ENCODE results near the gene PPP2R2B.

PPP2R2B gene

DNA sequence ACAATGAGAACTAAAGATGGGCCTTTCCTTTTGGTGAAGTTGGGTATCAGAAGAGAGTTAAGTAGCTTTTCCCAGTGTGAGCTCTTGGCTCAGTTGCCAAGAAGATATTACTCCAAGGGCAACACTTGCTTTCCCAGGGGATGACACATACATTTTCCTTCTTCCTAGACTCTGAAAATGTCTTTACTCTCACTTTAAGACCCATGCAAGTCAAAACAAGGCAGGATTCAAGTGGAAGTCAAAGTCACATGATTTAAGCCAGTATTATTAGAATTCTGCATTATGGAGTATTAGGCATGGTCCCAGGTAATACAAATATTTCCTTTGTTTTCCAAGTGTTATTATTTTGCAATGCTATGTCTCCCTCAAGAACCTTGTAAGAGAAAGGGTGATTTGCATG, 175.1 kb downstream of the PPP2R2B start:
- DNase-seq (ENCODE audit: low read depth in 3 of 3): no peak

DNA sequence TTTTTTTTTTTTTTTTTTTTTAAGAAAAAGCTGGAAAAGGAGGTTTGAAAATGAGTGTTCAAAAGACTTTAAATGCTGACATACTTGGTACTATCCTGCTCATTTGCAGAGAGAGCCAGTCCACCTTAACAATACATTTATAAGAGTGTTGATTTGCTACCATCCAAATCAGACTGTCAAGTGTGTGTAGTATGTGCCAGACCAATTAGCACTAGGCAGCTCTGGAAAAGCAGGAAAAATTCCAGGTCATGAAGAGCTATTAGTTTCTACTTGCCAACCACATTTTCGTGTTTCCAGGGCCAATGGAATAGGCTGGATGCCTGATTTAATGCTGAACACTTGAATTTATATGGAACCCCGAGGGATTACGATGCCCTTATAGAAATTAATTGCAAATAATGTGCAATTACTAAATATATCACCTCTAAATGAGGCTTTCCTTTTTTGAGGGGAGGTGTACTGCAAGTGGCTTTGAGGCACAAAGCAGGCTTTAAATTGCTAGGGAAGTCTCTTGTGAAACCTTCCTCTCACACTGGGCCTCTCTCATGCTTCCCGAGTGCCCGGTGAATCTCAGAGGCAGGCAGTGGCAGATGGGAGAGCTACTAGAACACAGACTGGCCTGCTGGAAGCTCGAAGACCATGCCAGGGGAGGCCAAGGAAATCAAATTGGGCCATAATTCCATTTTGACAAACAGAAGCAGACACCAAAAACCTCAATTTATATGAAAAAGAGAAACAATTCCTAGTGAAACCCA, 178.7 kb downstream of the PPP2R2B start:
- no peak for DNase-seq (ENCODE audit: low read depth in 3 of 3)

DNA sequence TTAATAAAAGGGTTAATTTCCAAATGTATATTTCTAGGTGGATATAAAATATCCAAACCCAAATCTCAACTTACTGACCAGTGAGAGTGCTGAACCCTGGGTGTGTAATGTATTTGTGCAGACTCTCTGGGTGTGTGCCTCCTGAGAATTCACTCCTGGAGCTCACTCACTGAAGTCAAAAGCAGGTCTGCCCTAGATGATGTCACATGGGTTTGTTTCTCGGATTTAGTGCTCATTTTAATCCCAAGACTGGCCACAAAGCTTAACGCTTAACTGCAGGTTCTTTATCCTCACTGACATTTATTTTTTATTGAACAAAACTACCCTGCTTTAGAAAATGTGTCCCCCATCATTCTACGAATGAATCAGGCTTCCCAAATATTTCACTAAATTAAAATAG, 179.4 kb downstream of the PPP2R2B start:
- no peak for DNase-seq (ENCODE audit: low read depth in 3 of 3)

DNA sequence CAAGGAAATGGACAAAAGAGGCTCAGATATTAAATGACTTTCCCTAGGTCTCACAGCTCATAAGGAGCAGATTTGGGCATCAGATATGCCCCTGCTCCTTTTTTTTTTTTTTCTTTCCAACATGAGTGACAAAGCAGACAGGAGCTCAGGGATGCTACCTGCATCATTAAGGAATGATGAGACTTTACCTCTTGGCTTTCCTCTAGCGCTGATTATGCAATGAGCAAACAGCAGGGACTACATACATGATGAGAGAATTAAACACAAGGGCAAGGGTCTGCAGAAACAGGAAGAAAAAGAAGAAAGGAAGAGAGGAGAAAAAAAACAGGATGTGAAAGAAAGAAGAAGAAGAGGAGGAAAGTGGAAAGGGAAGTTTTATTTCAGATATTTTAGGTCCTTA, 179.9 kb downstream of the PPP2R2B start:
- no peak for DNase-seq (ENCODE audit: low read depth in 3 of 3)

DNA sequence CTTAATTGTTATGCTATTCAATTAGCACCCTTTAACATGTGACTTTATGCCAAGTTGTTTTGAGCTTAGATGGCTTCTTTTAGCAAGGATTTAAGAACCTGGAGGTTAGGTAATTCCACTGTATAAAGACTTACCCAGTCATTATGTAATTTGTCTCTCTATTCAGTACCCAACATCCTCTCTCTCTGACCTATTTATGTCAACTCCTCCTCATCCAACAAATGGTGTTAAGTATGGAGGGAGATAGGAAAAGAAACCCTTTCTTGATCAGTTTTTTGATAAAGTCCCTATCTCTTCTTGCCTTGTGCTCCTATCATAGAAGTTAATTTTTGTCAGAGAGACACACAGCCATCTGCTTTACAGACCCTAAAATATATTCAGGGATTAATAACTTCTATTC, 181.3 kb downstream of the PPP2R2B start:
- DNase-seq (ENCODE audit: low read depth in 3 of 3): no peak

DNA sequence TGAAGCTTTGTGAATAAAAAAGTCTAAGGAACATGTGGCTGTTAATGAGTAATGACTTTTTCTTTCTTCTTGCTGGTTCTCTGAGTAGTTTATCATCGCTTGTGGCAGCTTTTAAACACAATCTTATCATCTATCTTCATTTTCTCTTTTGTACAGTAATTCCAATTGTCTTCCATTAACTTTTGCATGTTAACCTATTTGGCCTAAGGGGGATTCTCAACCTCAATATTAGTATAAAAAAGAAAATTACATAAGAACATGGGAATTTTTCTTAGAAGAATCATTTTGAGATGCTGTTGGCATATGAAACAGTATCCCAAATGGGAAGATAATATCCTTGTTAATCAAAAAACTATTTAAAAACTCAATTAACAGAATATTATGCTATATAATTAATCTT, 182.9 kb downstream of the PPP2R2B start:
- DNase-seq (ENCODE audit: low read depth in 3 of 3): no peak

DNA sequence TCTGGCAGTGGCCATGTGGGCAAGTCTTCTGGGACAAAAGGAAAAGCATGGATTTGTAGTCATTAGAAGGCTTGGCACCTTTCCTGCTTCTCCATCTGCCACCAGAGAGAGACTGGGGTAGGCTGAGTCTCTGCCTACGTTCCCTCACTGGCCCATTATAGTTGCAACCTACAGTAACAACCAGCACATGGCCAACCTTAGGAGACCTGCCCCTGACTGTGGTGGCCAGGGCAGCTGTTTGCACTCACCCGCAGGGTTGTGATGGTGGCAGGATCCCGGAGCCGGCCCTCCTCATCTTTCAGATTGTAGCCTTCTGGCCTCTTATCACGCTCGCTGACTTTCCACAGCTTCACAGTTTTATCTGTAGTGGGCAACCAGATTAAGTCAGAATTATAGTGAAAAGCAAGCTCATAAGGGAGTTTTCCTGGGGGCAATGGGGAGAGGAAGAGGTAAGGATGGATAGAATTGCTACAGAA, 187.6 kb downstream of the PPP2R2B start:
- no peak for DNase-seq (ENCODE audit: low read depth in 3 of 3)

DNA sequence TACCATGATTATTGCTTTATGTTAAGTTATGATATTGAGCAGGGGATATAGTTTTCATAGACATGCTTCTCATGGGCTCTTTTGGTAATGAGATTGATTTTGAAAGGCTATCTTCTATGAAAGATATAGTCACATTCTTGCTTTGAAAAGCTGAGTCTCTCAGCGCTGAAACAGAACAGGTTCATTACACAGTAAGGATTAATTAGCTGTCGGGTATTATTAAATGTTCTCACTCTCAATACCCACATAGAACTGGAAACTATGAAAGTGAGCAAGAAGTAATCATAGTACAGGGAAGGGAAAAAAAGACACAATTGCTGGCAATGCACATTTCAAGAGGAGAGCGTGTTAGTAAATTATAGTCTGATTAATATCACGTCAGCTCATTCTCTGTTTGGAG, 190.9 kb downstream of the PPP2R2B start:
- DNase-seq (ENCODE audit: low read depth in 3 of 3): no peak

DNA sequence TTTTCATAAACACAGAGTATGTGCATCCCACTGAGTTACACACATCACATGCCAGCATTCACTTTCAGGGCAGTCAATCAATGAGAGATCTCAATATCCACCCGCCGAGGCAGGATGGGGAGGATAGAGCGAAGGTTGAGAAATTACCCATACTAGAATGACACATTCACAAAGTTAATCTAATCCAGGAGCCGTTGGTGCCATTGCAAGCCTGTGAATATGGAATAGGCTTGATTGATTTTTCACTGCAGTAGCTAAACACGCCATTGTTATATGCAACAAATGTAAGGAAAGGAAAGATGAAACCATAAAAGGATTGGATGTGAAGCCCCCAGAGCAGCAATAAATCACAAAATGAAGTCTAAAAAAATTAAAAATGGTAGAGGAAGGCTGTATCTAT, 194.7 kb downstream of the PPP2R2B start:
- no peak for DNase-seq (ENCODE audit: low read depth in 3 of 3)

DNA sequence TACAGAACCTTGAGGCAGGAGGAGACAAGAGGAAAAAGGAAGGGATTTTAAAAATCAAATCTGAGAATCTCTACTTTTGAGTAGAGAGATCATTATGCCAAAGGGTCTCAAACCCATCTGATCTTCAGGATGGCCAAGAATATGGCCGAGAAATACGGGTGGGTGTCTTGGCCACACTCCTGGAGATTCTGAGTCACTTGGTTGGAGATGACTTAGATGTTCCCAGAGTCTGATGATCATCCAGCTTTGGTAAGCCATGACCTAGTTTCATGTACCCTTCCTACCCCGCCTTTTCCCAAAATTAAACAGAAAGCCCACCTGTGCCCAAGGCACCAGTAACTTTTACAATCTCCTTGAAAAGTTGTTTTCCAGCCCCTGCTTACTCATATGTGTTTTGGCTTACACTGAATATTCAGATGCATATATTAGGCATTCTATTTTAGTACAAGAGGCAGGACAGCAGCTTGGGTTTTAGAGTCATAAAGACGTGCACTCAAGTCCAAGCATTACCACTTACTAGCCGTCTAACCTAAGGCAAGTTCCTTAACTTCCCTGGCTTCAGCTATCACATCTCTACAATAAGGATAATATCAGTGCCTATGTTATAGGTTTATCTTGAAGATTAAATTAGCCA, 195.5 kb downstream of the PPP2R2B start:
- DNase-seq (ENCODE audit: low read depth in 3 of 3): no peak

DNA sequence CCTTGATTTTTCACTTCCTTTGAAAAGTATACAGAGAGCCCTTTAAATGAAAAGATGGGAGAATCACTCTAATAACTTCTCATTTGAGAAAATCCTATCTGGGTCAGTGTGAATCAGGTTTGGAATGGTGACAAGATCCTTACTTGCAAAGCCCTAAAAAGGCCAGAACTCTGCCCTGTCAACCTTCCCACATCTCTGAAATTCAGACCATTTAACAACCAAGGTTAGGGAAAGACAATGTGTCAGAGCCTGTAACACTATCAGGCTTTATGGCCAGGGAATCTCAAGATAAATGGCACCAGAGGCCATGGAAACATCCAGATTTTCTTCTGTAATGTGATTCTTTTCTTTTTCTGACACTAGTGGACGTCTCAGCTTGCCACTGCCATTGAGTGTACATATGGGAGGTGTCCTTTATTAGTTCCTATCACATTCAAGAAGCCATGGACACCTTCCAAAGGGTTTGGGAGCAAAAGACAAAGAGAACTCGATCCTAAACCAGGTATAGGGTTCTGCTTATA, 196.9 kb downstream of the PPP2R2B start:
- no peak for DNase-seq (ENCODE audit: low read depth in 3 of 3)

DNA sequence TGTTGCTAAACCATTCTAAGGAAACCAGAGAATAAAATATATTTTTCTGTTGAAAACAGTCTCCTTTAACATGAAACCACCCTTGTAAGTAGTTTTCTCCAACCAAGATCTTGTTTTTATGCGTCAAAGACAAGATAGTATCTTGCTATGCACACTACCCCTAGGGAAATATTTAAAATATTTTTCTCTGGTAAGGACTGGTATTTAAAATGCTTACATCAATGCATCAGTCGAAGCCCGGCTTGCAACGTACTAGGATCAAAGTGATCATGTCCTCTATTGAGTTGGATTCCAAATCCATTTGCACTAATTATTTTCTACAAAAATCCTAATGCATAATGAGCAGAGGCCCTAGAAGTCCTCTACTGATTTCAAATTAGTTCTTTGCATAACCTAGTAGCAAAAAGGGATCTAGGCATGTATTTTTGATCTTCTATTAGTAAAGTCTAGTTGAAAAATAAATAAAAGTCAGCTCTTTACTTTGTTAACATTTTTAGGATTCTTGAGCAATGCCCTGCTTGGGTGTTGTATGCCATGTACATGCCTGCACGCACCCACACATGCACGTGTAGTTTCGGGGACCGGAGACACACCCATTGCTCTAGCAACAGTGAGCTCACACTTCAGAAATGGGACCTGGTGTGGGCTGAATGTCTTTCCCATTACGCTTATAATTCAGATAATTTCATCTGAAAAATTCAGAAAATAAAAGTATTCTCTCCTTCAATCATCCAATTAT, 197.5 kb downstream of the PPP2R2B start:
- no peak for DNase-seq (ENCODE audit: low read depth in 3 of 3)

DNA sequence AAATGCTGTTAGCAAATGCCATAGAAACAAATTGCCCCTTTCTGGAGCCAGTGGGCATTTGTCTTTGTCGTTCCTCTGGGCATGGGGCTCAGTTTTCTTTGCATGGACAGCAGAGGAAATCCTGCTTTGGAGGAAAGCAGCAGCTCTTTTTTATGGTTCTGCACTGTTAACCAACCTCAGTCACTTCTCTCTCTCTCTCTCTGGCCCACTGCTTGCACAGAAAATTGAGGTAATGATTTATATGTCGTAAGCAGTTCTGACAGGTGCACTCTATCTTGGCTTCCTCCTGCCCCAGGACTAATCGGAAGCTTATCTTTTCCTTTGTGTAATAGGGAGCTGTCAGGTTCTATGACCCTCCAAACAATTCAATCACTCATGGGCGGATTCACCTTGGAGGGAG, 202.9 kb downstream of the PPP2R2B start:
- DNase-seq (ENCODE audit: low read depth in 3 of 3): no peak

DNA sequence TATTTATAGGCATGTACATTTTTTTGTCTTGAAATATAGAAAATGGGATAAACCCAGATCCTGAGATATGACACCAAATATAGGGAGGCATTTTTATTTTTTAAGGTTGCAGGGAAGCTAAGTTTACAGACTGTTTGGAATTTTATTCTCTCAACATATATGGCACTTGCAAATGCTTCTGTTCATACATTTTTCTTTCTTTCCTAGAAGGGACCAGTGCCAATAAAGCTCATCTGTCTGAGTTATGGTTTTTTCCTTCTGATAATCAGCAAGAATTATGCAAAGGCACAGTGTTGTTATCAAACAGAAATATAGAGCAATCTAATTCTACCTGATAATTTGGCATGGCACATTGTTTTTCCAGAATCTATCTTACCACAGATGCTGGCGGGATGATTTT, 205.7 kb downstream of the PPP2R2B start:
- DNase-seq (ENCODE audit: low read depth in 3 of 3): no peak

DNA sequence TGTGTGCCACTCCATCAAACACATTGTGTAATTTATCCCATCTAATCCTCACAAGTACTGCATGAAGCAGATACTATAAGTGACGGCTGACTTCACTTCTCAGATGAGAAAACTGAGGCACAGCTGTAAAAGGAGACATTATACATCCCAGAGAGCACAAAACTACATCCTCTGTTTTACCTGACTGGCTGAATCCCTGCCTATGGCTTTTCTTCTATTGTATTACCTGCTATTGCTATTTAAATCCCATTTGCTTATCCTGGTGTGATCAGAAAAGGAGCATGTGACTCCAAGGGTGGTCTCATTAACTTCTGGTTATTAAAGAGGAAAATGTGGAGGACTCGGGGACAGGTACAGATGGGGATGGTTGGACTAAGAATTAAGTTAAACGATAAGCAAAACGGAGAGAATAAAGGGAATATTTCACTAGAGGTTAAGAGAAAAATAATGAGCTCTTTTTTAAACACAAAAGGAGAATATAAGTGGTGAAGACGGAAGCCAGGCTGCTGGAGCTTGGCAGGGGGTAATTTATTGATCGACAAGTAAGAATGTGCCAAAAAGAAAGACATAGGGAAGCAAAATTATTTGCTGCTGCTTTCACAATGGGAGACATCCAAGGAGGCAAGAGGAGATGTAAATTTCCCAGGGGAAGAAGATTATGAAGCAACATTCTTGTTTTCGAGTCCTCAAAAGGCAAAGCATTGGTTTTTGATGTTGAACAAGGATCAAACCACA, 206.8 kb downstream of the PPP2R2B start:
- DNase-seq (ENCODE audit: low read depth in 3 of 3): no peak

DNA sequence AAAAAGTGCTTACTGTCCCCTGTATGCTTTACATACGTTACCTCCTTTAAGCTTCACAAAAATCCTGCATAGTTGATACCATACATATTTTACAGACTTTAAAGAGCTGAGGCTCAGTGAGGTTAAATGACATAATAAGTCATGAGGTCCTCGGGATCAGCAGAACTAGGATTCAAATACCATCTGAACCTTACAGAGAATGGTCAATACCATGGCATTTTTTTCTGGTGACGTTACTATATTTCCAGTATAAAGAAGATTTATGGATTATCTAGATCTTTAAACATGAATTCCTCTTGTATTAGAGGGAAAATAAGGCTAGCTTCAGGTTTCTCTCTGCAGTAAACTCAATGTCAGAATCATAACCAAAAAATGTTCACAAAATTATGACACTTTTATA, 208.9 kb downstream of the PPP2R2B start:
- no peak for DNase-seq (ENCODE audit: low read depth in 3 of 3)

DNA sequence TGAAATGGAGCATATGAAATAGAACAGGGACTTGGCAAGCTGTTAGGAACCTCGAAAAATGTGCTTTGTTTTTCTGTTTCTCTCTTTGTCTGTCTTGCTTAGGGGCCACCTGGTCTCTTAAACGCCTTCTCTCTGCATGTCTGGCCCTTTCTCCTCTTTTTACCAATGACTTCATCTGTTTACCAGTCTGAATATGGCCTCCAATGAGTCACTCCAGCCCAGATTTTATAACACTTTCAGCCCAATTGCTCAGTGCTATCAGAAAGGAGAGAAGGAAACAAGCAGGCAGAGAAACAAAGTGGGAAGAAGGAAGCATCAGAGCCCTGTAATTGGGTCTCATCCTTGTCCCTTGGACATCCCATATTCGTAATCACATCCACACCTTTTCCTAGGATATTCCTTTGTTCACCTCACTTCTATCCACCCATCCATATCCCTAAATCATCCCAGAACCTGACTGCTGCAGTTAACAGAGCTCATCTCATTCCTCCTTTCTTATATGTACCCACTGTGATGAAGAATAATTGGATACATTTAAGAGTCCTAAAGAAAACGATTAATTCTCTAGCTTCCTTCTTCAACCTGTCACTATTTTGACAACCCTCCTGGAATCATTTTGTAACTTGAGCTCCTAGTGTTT, 210.8 kb downstream of the PPP2R2B start:
- no peak for DNase-seq (ENCODE audit: low read depth in 3 of 3)

DNA sequence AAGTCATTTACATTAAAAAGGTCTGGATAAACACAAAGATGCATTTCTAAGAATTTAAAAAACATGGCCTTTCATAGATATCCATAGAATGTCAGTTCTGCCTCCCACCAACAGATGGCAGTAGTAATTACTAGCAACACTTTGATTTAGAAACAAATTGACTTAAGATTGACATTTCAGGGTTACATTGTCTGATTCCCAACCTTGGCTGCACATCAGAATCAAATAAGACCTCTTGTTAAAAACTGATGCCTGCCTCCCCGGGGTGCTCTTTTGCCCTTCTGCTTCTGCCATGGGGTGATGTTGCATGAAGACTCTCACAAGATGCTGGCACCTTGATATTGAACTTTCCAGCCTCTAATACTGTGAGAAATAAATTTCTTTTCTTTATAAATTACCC, 216.3 kb downstream of the PPP2R2B start:
- DNase-seq (ENCODE audit: low read depth in 3 of 3): peak in 1 of 3 donors; percentile 11

DNA sequence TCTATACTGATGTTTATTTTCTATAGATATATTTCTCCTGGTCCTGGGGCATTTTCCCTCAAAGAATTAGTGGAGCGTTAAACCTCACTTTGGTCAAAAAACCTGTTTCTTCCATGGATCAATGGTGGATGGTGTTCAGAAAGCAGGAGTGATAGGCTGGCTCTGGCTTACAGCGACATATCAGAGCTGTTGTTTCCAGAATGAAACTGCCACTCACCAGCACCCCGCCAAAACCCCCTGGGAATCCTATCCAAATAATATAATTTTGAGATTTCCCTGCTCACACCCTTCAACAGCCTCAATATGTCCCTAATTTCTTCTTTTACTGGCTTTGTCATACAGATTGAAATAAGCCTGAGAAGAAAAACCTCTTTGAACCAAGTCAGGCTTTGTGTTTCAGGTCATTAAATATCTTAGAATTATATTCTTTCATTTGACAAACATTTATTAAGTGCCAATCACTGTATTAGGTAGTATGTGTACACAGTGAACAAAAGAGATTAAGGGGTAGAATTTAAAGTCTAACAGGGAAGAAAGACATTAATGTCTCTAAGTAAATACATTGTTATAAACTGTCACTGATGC, 218.1 kb downstream of the PPP2R2B start:
- no peak for DNase-seq (ENCODE audit: low read depth in 3 of 3)

DNA sequence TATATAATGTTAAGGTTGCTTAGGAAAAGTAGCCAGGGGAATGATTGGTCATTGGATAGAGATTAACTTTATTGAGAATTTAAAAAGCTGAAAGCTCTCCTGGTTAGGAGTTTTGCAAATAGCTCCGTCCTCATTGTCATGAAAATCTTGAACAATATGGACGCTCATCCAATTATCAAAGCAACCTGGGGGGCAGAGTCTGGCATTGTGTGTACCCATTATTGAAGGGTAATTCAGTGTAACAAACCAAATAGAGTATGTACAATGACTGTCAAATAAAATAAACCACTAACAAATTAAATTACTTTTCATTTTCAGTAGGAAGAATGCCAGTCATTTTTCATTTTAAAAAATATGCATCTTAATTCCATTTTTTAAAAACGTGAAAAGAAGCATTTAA, 218.6 kb downstream of the PPP2R2B start:
- no peak for DNase-seq (ENCODE audit: low read depth in 3 of 3)

DNA sequence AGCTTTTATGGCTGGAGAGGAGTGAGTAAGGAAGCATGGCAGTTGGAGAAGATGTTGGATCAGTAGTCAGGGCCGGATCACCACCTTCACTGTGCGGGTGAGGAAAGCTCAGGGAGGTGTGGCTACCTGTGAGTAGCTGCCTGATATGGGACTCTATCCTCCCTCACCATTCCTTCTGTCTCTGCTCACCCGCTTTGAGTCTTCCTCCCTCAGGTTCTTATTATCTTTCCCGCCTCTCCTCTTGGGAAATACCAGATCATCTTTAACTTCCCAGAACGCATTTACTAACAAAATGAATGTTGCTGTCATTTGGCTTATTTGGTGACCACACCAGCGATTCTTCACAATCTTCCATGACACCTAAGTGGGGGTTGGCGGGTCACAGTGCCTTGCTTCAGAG, 221.9 kb downstream of the PPP2R2B start:
- DNase-seq (ENCODE audit: low read depth in 3 of 3): no peak

Data from stimulated activated CD4-positive, alpha-beta T cell treated with anti-CD3 and anti-CD28 coated beads, TNF-alpha, amount 100 ng/mL, for 48 hours (primary cell).